Measurements from ENCODE around the gene MUS81. TPM values are rescaled to one million over a fixed set of nuclear protein-coding genes. Genes with fewer than 3 reads are reported as not detected.
A peak's percentile ranks its signal among the peaks of the same experiment; 100 is the strongest.

Gene MUS81
- total and polyA plus RNA-seq, 9 of the 15 experiments (the other 6 are each of a cell fraction or from before 2014, with no cell fraction given): 13.4 to 118 (median 53.7) TPM

GRCh38 chr11:65861533-65862183 lies 1.4 kb downstream of the MUS81 start:
- WGBS (ENCODE audit: insufficient coverage, low coverage, missing lambda C conversion rate): 60% methylated on average over 10 of the region's 13 CpGs
- DNase-seq (ENCODE audit: extremely low read depth in 1 of 4, low spot score in 3 of 4): peak in 1 of 4 experiments; percentile 16
- in situ Hi-C loops (cut with MboI): no loop called here

More at GRCh38 chr11:65861533-65862183, 1.4 kb downstream of the MUS81 start:
- Histone ChIP-seq H3K4me1 (replicated peaks in 1 of 2; ENCODE audit: control insufficient read depth in 2 of 2, insufficient read depth in 2 of 2, low read length in 2 of 2) (peaks cover 10 to 78% of the 10 kb centered on the region in 2 experiments), H3K27ac (ENCODE audit: extremely low read depth, low read depth, low read length) (peak overlapping the region; percentile 96), H3K36me3 (ENCODE audit: control insufficient read depth, insufficient read depth, low read length) (peaks cover 56% of the 10 kb centered on the region; the same call in 2 of the 3 replicates), H3K79me2 (ENCODE audit: control insufficient read depth, insufficient read depth, low read length) (peaks cover 39% of the 10 kb centered on the region), H2AFZ (ENCODE audit: low read depth, low read length) (no peak overlapping the region), H3K9me1 (ENCODE audit: control insufficient read depth, insufficient read depth, low read length) (no peaks in the 10 kb centered on the region), H3K9ac (ENCODE audit: insufficient read depth in 1 of 2, low read depth in 2 of 2, low read length in 2 of 2) (peak overlapping the region; percentile 99 to 100), H3K4me3 (peak overlapping the region; percentile 95), H4K20me1 (replicated peaks; ENCODE audit: control insufficient read depth, insufficient read depth, low read length) (peaks cover 8% of the 10 kb centered on the region), H3K9me3 (replicated peaks; ENCODE audit: control insufficient read depth, insufficient read depth, low read depth, low read length) (no peaks in the 10 kb centered on the region), H3K27me3 (ENCODE audit: control insufficient read depth in 2 of 2, insufficient read depth in 2 of 2, low read length in 2 of 2) (no peaks in the 10 kb centered on the region; a peak in 1 of 5 replicates), H3K4me2 (ENCODE audit: insufficient read depth, low read length) (peak overlapping the region; percentile 95)
- TF ChIP-seq RBFOX2 (IDR thresholded peaks at IDR 0.05; ENCODE audit: low read depth, low read length) (peak; percentile 66), CBFA2T2 (conservative IDR thresholded peaks at IDR 0.05) (no peak), ZNF263 (CRISPR knock-in tag; IDR thresholded peaks at IDR 0.05; ENCODE audit: borderline replicate concordance) (peak; percentile 78), POLR2G (IDR thresholded peaks at IDR 0.05; ENCODE audit: low read depth, low read length) (peak; percentile 68), ZNF76 (CRISPR knock-in tag; IDR thresholded peaks at IDR 0.05; ENCODE audit: borderline replicate concordance) (no peak), ZNF395 (CRISPR knock-in tag; IDR thresholded peaks at IDR 0.05) (no peak), RNF219 (CRISPR knock-in tag; IDR thresholded peaks at IDR 0.05) (no peak), TCF7L2 (IDR thresholded peaks at IDR 0.05; ENCODE audit: low read depth, low read length) (no peak), ZNF12 (CRISPR knock-in tag; IDR thresholded peaks at IDR 0.05) (0 out of 2 replicates have a peak, but pooled peaks have one; percentile 26), USF1 (CRISPR knock-in tag; IDR thresholded peaks at IDR 0.05) (peak; percentile 19; the same call in 1 of the 2 replicates), CBFB (CRISPR knock-in tag; IDR thresholded peaks at IDR 0.05) (0 out of 2 replicates have a peak, but pooled peaks have one; percentile 11), NKRF (IDR thresholded peaks at IDR 0.05; ENCODE audit: borderline replicate concordance) (no peak)
- FAIRE-seq (no peak), ATAC-seq (no peak)
- ChIA-PET POLR2A (interaction anchor here (0.9 to 5.6 kb wide), 10 partner anchors 8 to 437 kb away, joined by 3 to 151 read pairs (median 4); partner anchors contain the start of genes CCDC85B, FIBP and MALAT1), CTCF (ENCODE audit: low intra/inter-chr PET ratio) (no interaction called here)
- intact Hi-C loops (cut with micrococcal nuclease): no loop called here
- no TSS peak for BruUV-seq (replicated peaks)
